Esophagus squamous epithelium (tissue), 4 donors: ENCODE data around the gene PDIA2.

ENCODE experiments used
- CTCF ChIP-seq, 6 experiments: fragments of 450-650 bp in 4 of 6; fragments of 200-600 bp in 2 of 6; sonication (generic) in 2 of 6; IDR thresholded peaks; one replicate each; pipeline ENCODE4 v1.5.1; 2016 to 2019; ENCODE audit warnings: antibody characterized with exemption in 6 of 6, mild to moderate bottlenecking in 4 of 6, moderate library complexity in 4 of 6
- POLR2A ChIP-seq, 4 donors: fragments of 450-650 bp; IDR thresholded peaks; one replicate each; pipeline ENCODE4 v1.6.1; 2017; ENCODE audit warnings: antibody characterized with exemption in 4 of 4, mild to moderate bottlenecking in 4 of 4, moderate library complexity in 3 of 4

GRCh38 chr16:264440-264951, 18.5 kb upstream of the PDIA2 start:
- TF ChIP-seq CTCF (IDR thresholded peaks at IDR 0.05), result no peak
- no peak for TF ChIP-seq POLR2A (IDR thresholded peaks at IDR 0.05)
